Hematopoietic multipotent progenitor cell treated with erythropoietin and hydrocortisone succinate and interleukin-3 and kit ligand, for 15 days (in vitro differentiated cells): Measurements from ENCODE around the gene LZIC.

ENCODE experiments used
- DNase-seq: peaks from one replicate; pipeline ENCODE4 v3.0.0-alpha.2; 2015; ENCODE audit warnings: low spot score

Gene LZIC

GRCh38 chr1:9886092-9886742, 57.0 kb downstream of the LZIC start:
- DNase-seq, result no peak

- DNase-seq, result no peak
Measured at GRCh38 chr1:9884805-9885204, 58.4 kb downstream of the LZIC start.

- no peak for DNase-seq
Measured at GRCh38 chr1:9883585-9884449, 59.4 kb downstream of the LZIC start.

GRCh38 chr1:9882945-9883303, 60.3 kb downstream of the LZIC start:
- no peak for DNase-seq

GRCh38 chr1:9882296-9882944, 60.8 kb downstream of the LZIC start:
- no peak for DNase-seq

GRCh38 chr1:9881838-9882249, 61.3 kb downstream of the LZIC start:
- no peak for DNase-seq
